Mononuclear cell (primary cell): ENCODE results near the gene ACTN3. TPM values are rescaled to one million over a fixed set of nuclear protein-coding genes. Genes with fewer than 3 reads are reported as not detected.

Experiments used
- H3K27me3 ChIP-seq: 2 replicates; pipeline ENCODE4 v1.6.0; 2011; ENCODE audit warnings: low read length, control low read depth; ENCODE audit not compliant: insufficient read depth
- H3K4me1 ChIP-seq: 2 replicates; pipeline ENCODE4 v1.5.1; 2011; ENCODE audit warnings: mild to moderate bottlenecking, low read length, control low read depth; ENCODE audit not compliant: insufficient read depth
- H3K4me3 ChIP-seq: 2 replicates; pipeline ENCODE4 v1.5.1; 2011; ENCODE audit warnings: mild to moderate bottlenecking, low read length, moderate library complexity
- H3K9me3 ChIP-seq: 2 replicates; pipeline ENCODE4 v1.5.1; 2011; ENCODE audit warnings: low read depth, mild to moderate bottlenecking, control low read depth, low read length
- total RNA-seq: library from RNA; depleted of rRNA; stranded (reverse); fragments of >200 nt; gene quantifications from one replicate; pipeline ENCODE4 v1.2.3, GENCODE V29; 2012

Gene ACTN3
- total RNA-seq, 1 donor, result not detected

GRCh38 chr11:66554602-66555001 lies 7.9 kb downstream of the ACTN3 start:
- Histone ChIP-seq H3K9me3 (no peaks in the 10 kb centered on the region), H3K4me1 (peaks cover 3% of the 10 kb centered on the region), H3K27me3 (no peaks in the 10 kb centered on the region), H3K4me3 (no peak overlapping the region)

- no peaks in the 10 kb centered on the region for H3K27me3 ChIP-seq
- no peaks in the 10 kb centered on the region for H3K9me3 ChIP-seq
- H3K4me3 ChIP-seq, result no peak overlapping the region
- peaks cover 3% of the 10 kb centered on the region for H3K4me1 ChIP-seq
These were observed 8.7 kb downstream of the ACTN3 start for GRCh38 chr11:66555416-66555815.

GRCh38 chr11:66556086-66556485 lies 9.4 kb downstream of the ACTN3 start:
- no peaks in the 10 kb centered on the region for H3K9me3 ChIP-seq
- H3K4me3 ChIP-seq, result no peak overlapping the region
- peaks cover 3% of the 10 kb centered on the region for H3K4me1 ChIP-seq
- H3K27me3 ChIP-seq, result no peaks in the 10 kb centered on the region

- no peak overlapping the region for H3K4me3 ChIP-seq
- no peaks in the 10 kb centered on the region for H3K9me3 ChIP-seq
- H3K4me1 ChIP-seq, result peaks cover 3% of the 10 kb centered on the region
- no peaks in the 10 kb centered on the region for H3K27me3 ChIP-seq
These were observed 11.1 kb downstream of the ACTN3 start for GRCh38 chr11:66557733-66558326.

GRCh38 chr11:66559142-66559865 lies 12.6 kb downstream of the ACTN3 start:
- H3K9me3 ChIP-seq, result no peaks in the 10 kb centered on the region
- no peak overlapping the region for H3K4me3 ChIP-seq
- H3K4me1 ChIP-seq, result peaks cover 3% of the 10 kb centered on the region
- no peaks in the 10 kb centered on the region for H3K27me3 ChIP-seq

GRCh38 chr11:66559866-66560676 lies 13.4 kb downstream of the ACTN3 start:
- no peak overlapping the region for H3K4me3 ChIP-seq
- peaks cover 3% of the 10 kb centered on the region for H3K4me1 ChIP-seq
- no peaks in the 10 kb centered on the region for H3K27me3 ChIP-seq
- H3K9me3 ChIP-seq, result no peaks in the 10 kb centered on the region

GRCh38 chr11:66561178-66561974 lies 14.7 kb downstream of the ACTN3 start:
- peaks cover 3% of the 10 kb centered on the region for H3K4me1 ChIP-seq
- no peak overlapping the region for H3K4me3 ChIP-seq
- no peaks in the 10 kb centered on the region for H3K27me3 ChIP-seq
- no peaks in the 10 kb centered on the region for H3K9me3 ChIP-seq

- Histone ChIP-seq H3K27me3 (no peaks in the 10 kb centered on the region), H3K4me3 (no peak overlapping the region), H3K4me1 (peaks cover 3% of the 10 kb centered on the region), H3K9me3 (no peaks in the 10 kb centered on the region)
These were observed 15.2 kb downstream of the ACTN3 start for GRCh38 chr11:66561975-66562248.

GRCh38 chr11:66562275-66562674 lies 15.6 kb downstream of the ACTN3 start:
- no peak overlapping the region for H3K4me3 ChIP-seq
- H3K9me3 ChIP-seq, result no peaks in the 10 kb centered on the region
- peaks cover 3% of the 10 kb centered on the region for H3K4me1 ChIP-seq
- H3K27me3 ChIP-seq, result no peaks in the 10 kb centered on the region

- H3K4me1 ChIP-seq, result peaks cover 8% of the 10 kb centered on the region
- H3K27me3 ChIP-seq, result peaks cover 6% of the 10 kb centered on the region
- no peak overlapping the region for H3K4me3 ChIP-seq
- no peaks in the 10 kb centered on the region for H3K9me3 ChIP-seq
These were observed 16.3 kb downstream of the ACTN3 start for GRCh38 chr11:66562907-66563583.

GRCh38 chr11:66563832-66564231 lies 17.1 kb downstream of the ACTN3 start:
- H3K4me3 ChIP-seq, result no peak overlapping the region
- H3K4me1 ChIP-seq, result peaks cover 15% of the 10 kb centered on the region
- peaks cover 6% of the 10 kb centered on the region for H3K27me3 ChIP-seq
- no peaks in the 10 kb centered on the region for H3K9me3 ChIP-seq

GRCh38 chr11:66564538-66564937 lies 17.8 kb downstream of the ACTN3 start:
- H3K9me3 ChIP-seq, result no peaks in the 10 kb centered on the region
- peaks cover 9% of the 10 kb centered on the region for H3K27me3 ChIP-seq
- peaks cover 14% of the 10 kb centered on the region for H3K4me1 ChIP-seq
- no peak overlapping the region for H3K4me3 ChIP-seq

- H3K9me3 ChIP-seq, result no peaks in the 10 kb centered on the region
These were observed 18.3 kb downstream of the ACTN3 start for GRCh38 chr11:66564984-66565383.

GRCh38 chr11:66566221-66566620 lies 19.5 kb downstream of the ACTN3 start:
- H3K4me1 ChIP-seq, result peaks cover 14% of the 10 kb centered on the region
- no peaks in the 10 kb centered on the region for H3K9me3 ChIP-seq
- no peak overlapping the region for H3K4me3 ChIP-seq
- H3K27me3 ChIP-seq, result peaks cover 9% of the 10 kb centered on the region

More at GRCh38 chr11:66564984-66565383, 18.3 kb downstream of the ACTN3 start:
- H3K4me1 ChIP-seq, result peaks cover 14% of the 10 kb centered on the region
- H3K27me3 ChIP-seq, result peaks cover 9% of the 10 kb centered on the region
- H3K4me3 ChIP-seq, result no peak overlapping the region
